Epithelial cell of proximal tubule (primary cell): ENCODE data around the gene ZFPM1. TPM values are rescaled to one million over a fixed set of nuclear protein-coding genes. Genes with fewer than 3 reads are reported as not detected.

Experiments used
- DNase-seq: peaks from one replicate; pipeline ENCODE4 v3.0.0-alpha.2; 2011; ENCODE audit warnings: low read depth
- H3K4me3 ChIP-seq: 2 replicates; pipeline ENCODE4 v1.5.1; 2011; ENCODE audit warnings: low read depth, mild to moderate bottlenecking, low read length
- total RNA-seq: library from RNA; depleted of rRNA; stranded (reverse); fragments of >200 nt; gene quantifications from 2 replicates; pipeline ENCODE4 v1.2.3, GENCODE V29; 2015
- TF ChIP-seq, protein P1 (sequence below): conservative IDR thresholded peaks from 2 replicates; pipeline ENCODE4 v1.5.1; 2012; ENCODE audit warnings: low read depth, mild to moderate bottlenecking, low read length

ZFPM1 gene
- total RNA-seq, 1 donor from 2014 or later: 5.7 TPM

DNA sequence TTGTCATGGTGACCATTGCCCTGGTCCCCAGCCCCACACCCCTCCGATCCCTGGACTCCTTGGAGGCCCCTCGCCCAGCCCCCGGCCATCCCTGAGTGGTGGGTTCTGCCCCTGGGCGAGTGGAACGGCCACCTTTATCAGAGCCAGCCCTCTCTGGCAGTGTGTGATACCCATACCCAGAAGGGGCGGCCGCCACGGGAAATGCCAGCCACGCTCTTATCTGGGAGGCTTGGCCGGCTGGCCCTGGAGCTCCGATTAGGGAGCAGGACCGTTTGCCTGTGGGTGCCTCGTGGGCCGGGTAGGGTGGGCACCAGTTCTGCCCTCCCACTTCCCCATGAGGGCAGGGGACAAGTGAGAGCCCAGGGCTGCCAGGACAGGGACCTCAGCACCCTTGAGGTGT is 58.8 kb downstream of the ZFPM1 start:
- DNase-seq: no peak
- H3K4me3 ChIP-seq: no peak overlapping the region
- TF ChIP-seq, protein P1, sequence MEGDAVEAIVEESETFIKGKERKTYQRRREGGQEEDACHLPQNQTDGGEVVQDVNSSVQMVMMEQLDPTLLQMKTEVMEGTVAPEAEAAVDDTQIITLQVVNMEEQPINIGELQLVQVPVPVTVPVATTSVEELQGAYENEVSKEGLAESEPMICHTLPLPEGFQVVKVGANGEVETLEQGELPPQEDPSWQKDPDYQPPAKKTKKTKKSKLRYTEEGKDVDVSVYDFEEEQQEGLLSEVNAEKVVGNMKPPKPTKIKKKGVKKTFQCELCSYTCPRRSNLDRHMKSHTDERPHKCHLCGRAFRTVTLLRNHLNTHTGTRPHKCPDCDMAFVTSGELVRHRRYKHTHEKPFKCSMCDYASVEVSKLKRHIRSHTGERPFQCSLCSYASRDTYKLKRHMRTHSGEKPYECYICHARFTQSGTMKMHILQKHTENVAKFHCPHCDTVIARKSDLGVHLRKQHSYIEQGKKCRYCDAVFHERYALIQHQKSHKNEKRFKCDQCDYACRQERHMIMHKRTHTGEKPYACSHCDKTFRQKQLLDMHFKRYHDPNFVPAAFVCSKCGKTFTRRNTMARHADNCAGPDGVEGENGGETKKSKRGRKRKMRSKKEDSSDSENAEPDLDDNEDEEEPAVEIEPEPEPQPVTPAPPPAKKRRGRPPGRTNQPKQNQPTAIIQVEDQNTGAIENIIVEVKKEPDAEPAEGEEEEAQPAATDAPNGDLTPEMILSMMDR: no peak

DNA sequence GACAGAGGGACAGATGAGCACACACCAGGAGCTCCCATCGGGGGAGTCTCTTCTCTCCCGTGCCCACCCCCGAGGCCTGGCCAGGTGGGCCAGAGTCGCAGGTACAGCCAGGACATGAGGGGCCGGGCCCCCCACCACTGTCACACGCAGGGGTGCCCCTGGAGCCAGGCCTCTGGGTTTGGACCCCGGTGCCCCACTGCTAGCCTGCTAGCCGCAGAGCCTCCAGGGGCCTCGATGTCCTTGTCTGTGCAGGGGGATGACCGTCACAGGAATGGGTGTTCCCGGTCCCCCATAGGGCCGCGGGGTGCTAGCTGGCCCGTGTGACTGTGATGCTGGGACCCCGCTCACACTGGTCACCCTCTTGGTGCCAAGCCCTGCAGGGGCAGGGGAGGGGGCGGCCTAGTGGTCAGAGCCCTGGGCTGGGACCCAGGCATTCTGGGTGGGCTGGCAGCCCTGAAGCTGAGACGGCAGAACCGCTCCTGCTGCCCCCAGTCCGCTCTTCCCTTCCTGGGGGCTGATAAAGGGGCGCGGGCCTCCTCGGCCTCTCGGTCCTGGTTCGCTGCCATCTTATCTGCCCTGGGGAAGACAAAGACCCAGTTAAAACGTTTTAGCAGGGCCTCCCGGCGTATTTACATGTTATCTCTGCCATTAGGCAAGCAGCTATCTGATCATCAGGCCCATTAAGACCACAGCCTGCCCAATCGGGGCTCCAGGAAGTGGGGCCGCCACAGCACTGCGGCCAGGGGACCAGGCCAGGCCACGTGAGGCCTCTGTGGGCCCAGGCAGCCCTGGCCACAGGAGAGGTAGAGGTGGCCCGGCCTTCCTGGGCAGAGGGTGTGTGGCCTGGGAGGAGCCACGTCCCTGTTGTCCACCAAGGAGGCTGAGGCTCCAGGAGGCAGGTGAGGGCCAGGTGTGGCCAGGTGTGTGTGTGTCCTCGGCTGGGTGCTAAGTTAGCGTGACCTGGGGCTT is 59.9 kb downstream of the ZFPM1 start:
- TF ChIP-seq, protein P1: no peak
- H3K4me3 ChIP-seq: no peak overlapping the region
- DNase-seq: no peak

DNA sequence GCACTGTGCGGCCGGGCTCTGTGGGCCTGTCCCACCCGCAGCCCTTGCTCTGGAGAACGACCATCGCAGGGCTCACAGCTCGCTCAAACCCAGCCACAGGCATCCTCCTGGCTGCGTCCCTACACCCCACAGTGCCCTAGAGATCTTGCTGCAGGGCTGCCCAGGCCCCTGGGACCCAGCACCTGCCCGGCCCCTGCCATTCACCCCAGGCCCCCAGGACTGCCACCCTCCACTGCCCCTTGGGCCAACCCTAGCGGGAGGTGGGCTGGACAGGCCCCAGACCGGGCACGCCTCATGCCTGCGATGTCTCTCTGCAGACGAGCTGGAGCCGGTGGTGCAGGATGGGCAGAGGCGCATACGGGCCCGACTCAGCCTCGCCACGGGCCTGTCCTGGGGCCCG is 61.0 kb downstream of the ZFPM1 start:
- TF ChIP-seq, protein P1: no peak
- no peak for DNase-seq
- no peak overlapping the region for H3K4me3 ChIP-seq

DNA sequence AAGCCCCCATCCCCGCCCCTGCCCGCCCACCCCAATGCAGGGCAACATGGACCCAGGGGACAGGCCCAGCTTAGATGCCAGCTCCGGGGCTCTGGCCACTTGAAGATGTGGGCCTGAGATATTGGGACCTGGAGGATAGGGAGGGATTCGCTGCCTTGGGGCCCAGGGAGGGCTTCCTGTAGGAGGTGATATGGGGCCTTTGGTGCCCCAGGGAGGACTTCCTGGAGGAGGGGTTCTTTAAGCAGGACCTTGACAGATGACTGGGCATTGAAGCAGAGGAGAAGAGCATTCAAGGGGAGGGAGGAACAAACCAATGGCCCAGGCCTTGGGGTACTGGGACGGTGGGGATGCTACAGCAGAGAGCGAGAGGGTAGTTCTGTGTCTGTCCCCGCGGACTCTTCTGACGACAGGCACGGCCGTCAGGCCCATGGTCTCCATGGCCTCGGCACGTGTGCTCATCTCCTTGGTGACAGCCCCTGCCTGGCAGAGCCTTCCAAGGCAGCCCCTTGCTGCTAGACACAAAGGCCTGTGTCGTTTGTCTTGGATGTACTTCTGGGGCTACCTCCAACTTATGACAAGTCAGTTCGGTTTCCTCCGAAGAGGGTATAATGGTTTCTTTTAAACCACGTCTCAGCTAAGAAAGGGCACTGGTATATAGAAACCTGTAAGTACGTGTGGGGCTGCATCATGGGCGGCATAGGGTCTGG is 61.6 kb downstream of the ZFPM1 start:
- TF ChIP-seq, protein P1: no peak
- DNase-seq: no peak

DNA sequence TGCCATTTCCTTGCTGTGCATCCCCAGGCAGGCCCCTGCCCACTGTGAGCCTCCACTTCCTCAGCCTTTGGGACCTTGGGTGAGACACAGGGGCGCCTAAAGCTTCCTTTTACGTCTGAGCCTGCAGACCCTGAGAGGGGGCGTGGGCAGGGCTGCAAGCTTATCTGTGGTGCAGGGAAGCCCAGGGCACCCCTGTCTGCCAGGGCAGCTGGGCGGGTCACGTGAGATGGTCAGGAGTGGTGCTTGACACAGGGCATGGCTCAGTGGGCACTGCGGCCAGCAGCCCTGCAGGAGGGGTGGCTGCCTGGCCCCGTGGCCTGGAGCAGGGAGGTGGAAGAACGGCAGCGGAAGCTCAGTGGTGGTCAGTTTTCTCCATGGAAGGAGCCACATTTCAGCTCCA is 62.3 kb downstream of the ZFPM1 start:
- no peak for DNase-seq
- no peak overlapping the region for H3K4me3 ChIP-seq
- TF ChIP-seq, protein P1: no peak

More for the DNA sequence above, 61.6 kb downstream of the ZFPM1 start:
- H3K4me3 ChIP-seq: no peak overlapping the region

DNA sequence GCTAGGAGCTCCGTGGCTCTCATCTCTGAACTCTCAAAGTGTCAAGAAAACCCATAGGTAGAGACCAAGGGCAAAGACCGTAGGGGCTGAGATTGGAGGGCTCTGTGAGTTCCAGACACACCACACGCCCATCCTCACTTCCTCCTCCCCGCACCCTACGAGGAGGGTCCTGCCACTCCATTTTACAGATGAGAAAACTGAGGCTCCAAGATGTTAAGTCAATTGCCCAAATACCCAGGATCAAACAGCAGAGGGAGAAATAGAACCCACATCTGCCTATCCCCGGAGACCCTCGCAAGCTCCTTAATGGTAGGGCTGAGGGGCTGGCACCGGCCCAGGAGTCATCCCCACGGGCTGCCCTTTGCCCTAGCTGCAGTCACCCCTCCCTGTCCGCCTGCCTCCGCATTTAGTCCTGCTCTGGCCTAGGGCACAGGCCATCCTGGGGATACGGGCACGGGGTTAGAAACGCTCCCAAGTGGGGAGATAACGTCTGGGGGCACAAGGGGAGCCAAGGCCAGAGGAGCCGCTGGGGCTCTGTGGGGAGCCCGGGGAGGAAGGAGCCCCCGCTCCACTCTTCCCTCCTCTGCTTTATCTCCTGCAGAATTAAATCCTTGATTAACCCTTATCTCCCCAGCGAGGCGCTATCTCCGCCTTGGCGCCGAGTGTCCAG is 63.0 kb downstream of the ZFPM1 start:
- DNase-seq: no peak
- H3K4me3 ChIP-seq: no peak overlapping the region
- TF ChIP-seq, protein P1: no peak
